ENCODE data around the gene FZD1.

The FZD1 gene

DNA sequence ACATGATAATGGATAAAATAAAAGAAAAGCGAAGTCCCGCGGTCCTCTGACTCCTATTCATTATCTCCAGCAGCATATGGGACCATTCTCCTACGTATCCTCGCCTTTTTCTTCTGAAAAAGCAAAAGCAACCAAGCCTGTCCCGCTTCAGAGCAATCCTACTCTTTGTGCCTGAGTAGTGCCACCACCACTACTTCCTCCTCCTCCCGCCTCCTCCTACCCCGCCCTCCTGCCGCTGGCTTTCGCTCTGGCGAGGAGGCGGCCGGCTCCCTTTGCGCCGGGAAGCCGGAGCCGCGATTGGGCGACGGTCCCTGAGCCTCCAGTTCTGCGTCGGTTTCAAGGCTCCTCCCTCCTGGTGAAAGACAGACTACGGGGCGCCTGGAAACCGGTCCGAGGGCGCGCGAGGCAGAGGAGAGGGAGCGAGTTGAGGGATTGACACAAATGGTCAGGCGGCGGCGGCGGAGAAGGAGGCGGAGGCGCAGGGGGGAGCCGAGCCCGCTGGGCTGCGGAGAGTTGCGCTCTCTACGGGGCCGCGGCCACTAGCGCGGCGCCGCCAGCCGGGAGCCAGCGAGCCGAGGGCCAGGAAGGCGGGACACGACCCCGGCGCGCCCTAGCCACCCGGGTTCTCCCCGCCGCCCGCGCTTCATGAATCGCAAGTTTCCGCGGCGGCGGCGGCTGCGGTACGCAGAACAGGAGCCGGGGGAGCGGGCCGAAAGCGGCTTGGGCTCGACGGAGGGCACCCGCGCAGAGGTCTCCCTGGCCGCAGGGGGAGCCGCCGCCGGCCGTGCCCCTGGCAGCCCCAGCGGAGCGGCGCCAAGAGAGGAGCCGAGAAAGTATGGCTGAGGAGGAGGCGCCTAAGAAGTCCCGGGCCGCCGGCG, at the start of gene FZD1:
FZD1 (plus strand) TSS at position 388 of the 878 bp plus-strand sequence; CDS start at position 836, 448 bp downstream.
- DNase-seq (ENCODE audit: low read depth) = peak; percentile 98

DNA sequence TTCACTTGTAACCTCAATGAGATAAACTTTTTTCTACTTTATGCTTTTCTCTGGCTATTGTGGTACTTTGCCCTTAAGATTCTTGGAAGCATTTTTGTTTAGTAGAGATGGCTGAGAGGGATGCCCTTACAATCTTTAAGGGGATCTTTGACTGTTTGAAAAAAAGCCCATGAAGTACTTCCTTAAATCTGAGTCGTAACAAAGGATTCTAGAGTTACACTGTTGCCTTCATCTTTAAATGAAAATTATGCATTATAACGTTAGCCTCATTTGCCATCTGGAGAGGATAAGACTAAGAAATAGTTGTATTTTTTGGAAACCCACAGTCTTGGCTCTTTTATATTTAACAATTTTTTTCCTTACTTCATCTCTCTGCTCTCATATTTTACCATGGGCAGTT, 37.8 kb upstream of the FZD1 start:
- DNase-seq (ENCODE audit: low read depth) = peak; percentile 50

DNA sequence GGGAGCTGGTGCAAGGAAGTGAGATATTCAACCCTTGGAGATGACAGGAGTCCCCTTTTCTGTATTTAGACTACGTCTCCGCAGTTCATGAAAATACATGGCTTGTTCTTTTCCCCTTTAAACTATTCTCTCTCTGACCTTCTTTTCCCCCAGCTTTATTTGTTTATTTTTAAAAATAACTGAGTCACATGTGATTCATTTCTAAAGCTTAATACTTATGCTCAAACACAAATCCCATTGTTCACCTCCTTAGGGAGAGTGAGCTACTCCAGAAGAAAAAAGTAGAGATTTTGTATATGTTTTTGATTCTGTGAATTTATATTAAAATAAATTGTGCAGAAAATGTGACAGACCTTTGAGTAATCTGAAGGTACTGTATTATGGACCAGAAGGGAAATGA, 35.9 kb upstream of the FZD1 start:
- DNase-seq (ENCODE audit: low read depth) = peak; percentile 31

DNA sequence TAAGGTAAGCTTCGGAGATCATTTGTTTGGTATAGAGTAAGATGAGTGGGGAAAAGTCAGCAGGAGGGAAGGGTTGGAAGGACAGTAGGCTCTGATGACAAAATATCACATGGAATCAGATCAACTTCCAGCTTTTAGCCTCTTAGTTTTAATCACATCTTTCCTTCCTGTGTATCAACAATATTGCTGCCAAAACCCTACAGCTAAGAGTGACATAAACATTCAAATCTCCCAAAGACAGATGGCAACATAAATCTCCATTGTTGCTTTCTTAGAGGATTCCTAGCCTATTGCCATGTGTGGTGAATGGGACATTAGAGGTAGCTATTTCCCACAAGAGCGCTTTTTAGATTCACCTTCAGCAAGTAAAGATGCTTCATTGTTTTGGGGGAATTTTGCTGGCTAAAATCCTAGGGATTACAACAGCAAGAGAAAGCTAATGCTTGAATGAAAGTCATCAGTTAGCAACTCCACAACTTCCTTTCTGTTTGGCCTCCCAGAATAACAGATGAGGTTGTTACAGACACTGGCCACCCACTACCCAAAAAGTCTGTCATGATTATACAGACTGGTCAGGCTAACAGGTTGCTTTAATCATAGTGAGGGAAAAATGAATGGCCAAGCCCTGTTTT, 35.2 kb upstream of the FZD1 start:
- DNase-seq (ENCODE audit: low read depth) = peak; percentile 49

DNA sequence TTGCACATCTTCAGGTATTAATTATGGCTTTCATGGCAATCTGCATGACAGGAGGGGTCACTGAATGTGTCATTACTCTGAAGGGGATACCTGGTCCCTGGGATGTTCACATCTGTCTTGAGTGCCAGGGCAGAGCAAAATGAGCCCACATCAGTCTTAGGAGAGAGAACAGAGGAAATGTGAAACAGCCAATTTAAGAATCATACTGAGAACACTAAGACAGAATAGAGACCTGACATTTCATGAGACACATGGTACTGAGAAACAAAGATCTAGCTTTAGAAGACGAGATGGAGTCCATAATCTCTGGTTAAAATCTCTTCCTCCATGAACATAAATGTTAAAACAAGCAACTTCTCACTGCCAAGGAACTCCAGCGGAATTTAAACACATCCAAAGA, 34.1 kb upstream of the FZD1 start:
- no peak for DNase-seq (ENCODE audit: low read depth)

DNA sequence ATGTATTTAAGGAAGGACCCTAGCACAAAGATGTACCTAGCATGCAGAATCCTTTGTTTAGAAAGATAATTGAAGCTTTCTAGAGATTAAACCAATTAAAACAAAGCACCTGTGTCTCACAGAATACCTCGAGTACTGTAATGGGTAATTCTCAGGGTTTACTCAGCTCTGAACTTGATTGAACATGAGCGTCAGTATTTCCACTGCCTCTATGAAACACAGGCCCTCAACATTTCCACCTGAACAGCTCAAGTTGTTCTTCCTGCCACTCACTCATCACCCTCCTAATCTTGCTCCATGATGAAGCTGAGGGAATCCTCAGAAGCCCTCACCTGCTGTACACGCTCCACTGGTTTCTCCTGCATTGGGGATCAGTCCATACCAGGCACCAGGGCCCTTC, 33.7 kb upstream of the FZD1 start:
- no peak for DNase-seq (ENCODE audit: low read depth)

DNA sequence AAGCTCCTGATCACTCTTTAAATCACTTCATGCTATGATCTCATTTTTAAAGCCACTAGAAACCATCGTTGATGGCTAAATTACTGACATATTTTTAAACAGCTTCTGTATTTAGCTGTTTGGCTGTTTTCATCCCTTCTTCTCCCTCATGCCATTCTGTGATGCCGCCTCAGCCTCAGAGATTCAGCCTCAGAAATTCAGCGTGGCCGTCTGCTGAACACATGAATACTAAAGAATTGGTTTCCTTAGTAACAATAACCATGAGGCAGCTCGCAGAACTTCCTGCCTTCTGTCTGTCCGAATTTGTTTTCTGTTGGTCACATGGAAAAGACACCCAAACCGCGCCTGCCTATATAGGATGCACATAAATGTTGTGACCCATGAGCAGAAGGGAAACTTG, 31.0 kb upstream of the FZD1 start:
- DNase-seq (ENCODE audit: low read depth) = peak; percentile 18

DNA sequence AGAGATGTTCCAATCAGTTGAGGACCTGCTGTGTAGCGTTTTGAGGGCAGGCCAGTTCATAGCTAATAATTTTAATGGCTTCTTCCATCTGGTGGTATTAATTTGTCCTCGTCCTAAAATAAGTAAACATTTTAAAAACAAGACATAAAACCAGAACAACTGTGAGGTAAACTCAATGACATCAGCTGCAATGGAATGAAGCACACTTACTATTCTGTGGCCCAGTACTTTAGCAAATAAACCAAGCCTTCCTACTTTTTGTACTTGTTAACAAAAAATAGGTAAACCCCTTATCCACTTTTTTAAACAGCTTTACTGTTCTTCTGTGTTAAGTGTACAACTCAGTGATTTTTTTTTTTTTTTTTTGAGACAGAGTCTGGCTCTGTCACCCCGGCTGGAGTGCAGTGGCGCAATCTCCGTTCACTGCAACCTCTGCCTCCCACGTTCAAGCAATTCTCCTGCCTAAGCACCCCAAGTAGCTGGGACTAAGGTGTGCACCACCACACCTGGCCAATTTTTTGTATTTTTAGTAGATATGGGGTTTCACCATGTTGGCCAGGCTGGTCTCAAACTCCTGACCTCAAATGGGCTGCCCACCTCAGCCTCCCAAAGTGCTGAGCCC, 28.9 kb upstream of the FZD1 start:
- DNase-seq (ENCODE audit: low read depth) = no peak

DNA sequence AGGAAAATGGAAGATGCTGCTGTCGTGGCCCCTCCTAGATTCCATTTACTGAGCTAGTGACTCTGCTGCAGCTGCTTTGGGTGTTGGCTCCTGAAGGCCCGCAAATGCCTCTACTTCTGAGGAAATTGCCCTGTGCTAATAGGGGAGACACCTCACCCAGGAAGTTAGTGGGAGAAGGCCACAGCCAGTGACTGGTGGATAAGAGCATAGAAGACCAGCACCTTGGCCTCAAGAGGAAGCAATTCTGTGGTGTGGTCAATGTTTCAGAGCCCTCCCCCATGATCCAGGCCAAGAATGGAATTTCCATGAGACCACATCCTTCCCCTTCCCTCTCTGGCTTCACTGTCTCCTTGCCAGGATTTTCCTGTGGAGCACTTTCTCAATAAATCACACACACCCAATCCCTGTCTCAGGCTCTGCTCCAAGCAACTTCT, 25.0 kb upstream of the FZD1 start:
- peak; percentile 91 for DNase-seq (ENCODE audit: low read depth)

DNA sequence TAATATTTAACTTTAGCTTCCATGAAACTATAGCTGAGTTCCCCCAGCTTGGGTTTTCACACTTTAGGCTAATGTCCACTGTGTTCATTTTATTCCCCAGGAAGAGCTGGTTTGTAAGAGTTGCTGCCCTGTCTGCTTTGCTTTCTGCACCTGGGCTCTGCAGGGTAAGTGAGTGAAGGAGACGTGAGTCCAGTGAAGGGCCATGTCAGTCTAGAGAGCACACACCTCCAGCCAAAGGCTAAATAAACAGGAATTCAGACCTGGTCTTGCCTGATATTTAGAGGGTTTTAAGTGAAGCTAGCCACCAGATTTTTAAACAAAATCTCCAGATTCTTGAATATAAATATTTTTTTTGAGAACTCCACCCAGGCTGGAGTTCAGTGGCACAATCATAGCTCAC, 24.5 kb upstream of the FZD1 start:
- no peak for DNase-seq (ENCODE audit: low read depth)

DNA sequence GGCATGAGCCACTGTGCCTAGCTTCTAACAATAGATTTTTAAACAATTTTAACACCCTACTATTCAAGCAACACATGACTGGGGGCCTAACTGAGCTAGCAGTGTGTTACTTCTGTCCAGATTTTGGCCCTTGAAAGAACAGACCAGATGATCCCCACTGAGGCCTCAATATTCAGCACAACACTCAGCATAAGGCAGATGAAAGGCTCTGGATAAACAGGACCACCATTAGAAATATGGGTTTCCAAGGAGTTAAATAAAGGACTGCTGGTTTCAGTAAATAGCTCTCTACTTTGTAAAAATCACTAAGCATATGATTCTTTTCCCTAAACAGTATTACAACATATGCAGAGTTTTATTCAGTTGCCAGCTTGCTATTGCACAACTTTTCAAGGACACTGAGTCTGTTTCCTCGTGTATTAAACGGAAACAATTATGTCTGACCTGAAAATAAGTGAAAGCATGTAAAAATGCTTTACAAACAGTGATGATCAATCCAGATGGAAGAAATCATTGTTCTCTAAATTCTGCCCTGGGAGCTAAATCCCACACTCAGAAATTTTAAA, 23.8 kb upstream of the FZD1 start:
- DNase-seq (ENCODE audit: low read depth) = peak; percentile 28

DNA sequence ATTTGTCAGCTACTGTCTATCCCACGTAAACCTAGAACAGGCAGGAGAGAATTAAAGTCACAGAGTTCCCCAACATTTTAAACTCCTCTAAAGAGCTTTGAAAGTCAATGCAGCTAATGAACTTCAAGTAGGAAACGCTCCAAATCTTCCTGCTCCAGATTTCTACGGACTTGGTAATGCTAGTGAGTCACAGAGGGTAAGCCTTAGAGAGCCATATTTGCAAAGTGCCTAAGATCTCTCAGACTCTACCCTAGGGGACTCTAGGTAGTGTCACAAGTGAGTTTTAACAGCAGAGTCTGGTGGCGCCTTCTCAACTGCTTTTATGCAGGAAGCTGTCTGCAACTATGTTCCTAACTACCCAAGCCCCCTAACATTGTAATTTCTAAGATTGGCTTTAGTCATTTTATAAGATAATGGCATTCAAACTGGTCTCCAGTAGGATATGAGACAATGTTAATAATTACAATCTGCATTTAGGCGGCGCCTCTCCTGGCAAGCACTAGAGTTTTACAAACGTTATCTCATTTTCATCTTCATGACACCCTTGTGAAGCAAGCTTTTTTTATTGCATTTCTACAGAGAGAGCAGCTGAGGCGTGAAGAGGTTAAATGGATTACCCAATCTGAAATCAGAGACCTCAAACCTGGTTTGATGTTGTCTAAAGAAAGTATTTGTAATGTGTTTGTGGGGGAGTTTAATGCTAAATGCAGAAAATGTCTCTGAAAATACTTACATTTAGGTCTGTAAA, 22.0 kb upstream of the FZD1 start:
- peak; percentile 65 for DNase-seq (ENCODE audit: low read depth)

DNA sequence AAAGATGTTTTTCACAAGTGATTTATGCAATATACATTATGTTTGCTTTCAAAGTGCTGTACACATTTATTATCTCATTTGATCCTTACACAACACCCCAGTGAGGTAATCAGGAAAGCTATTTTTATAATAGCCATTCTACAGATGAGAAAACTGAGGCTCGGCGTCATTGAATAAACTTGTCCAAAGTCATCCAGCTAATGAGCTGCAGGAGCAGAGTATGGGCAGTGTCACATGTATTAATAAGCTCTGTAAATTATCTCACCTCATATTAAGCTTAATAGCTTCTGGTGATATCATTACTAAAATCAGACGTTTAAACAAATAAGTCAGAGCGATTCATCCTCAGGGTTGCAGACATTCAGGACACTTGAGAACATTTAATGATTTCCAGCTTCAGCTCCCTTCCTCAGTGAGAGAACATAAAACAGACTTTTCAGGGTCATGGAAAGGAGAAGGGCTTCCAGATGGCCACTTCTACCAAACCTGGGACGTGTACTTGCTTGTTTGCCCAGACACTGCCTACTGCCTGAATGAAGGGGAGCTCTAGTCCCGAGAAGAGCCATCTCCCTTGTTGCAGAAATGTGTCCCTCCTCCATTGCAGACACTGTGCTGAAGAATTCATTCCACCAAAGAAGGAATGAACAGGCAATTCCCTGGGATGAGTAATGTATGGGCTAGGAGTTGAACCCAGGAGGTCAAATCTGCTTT, 20.5 kb upstream of the FZD1 start:
- peak; percentile 81 for DNase-seq (ENCODE audit: low read depth)

DNA sequence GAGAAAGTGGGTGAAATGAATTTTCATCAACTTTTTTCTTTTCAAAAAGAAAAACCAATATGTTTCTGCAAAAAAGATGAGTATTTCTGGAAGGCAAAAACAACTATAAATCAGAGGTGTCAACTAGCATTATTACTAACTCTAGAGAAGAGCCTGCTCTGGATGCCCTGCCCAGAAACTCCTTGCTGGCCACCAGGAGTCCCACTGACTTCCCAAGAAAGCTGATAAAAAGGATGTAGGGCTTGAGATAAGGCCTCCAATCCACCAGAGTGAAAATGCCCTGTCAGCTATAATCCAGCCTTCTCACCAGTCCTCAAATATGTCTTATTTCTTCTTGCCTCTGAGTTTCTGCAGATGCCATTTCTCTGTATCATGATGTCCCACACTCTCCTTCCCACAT, 16.7 kb upstream of the FZD1 start:
- DNase-seq (ENCODE audit: low read depth) = no peak

DNA sequence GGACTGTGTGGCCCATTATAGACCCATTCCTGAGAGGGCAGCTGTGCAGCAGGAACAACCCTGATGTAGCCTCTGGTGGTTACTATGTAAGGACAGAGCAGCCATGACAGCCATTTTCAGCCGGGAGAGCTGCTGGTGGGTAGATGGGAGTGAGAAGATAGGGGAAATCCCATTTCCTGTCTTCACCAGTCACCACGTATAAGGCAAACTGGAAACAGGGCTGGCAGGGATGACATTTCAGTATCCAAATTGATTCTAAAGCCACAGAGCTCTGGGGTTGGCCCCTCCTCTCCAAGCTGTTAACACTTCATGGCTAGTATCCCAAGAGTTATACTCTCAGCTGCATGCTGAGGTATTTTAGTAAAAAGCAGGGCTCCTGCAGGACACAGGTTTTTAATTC, 15.2 kb upstream of the FZD1 start:
- peak; percentile 64 for DNase-seq (ENCODE audit: low read depth)

DNA sequence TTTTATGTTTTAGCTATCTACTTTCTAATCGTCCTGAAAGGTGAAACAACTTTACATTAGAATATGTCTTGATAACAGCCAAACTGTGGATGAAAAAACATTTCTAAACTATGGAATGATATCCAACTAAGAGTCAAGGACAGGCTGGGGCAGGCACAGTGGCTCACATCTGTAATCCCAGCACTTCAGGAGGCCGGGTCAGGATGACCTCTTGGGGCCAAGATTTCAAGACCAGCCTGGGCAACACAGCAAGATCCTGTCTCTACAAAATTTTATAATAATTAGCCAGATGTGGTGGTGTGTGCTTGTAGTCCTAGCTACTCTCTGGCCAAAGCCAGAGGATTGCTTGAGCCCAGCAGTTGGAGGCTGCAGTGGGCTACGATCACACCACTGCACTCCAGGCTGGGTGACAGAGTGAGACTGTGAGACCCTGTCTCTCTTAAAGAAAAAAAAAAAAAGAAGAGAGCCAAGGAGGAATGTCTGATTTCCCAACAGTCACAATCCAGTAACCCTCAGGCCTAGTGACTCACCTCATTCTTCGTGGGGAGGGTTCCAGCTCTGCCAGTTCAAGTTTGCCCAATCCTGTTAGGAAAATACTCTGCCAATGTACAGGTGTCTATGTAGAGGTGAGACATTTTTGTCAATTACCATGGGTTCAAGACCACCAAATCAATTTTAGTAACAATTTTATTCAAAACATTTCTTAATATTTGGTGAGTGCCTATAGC, 14.6 kb upstream of the FZD1 start:
- peak; percentile 81 for DNase-seq (ENCODE audit: low read depth)

DNA sequence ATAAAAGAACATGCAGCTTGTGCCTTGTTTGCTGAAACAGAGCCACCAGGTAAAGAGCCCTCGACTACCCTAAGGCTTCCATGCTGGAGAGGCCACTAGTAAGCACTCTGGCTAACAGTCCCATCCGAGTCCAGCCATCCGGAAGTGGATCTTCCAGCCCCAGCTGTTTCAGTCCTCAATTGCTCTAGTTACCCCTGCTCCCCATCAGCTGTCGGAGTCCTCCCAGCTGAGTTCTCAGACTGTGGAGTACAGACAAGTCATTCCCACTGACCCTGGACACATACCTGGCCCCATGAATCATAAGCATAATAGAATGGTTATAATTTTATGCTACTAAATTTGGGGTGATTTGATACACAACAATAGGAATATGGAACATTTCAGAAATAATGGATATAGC, 13.5 kb upstream of the FZD1 start:
- DNase-seq (ENCODE audit: low read depth) = no peak

DNA sequence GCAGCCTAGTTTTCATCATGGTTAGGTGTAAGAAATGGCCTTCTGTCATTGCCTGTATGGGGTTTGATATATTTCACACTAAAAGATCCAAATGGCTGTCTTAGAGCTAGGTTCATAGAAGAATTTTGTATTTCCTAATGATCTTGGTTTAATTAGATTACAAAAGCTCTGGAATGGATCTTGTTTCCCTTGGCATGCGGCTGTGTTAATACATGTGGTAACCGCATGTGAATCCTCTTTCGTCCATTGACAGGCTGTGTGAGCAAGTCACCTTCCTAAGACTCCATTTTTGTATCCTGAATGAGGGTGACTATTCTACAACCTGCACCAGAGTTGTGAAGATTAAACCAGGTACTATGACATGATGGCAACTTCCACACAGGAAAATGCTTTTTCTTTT, 12.4 kb upstream of the FZD1 start:
- DNase-seq (ENCODE audit: low read depth) = peak; percentile 30

DNA sequence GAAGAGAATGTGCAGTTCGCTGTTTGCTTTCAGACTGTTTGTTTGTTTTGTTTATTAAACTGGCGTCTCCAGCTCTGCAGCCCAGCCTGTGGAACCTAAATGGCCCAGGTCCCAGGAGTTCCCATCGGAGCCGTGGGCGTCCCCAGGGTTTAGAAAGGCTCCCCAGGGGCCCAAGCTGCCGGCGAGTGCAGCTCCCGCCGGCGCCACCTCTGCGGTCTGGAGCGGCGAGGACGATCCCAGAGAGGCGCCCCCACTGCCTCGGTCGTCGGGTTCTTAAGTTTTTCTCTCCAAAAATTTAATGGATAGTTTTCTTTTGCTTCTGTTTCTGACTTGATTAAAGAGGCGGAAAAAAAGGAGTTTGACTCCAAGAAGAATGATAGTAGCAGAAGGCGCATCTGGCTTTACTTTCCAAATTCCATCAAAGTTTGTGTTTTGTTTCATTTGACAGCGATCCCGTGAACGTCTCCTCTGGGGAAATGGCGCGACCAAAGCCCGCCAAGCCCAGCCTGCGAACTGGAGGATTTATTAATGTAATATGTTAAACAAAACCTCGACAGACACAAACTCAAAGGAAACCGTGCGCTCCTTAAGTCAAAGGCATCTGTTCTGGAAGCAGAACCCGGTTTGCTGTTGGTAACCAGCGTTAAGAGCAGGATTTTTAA, 718 bp upstream of the FZD1 start:
- peak; percentile 39 for DNase-seq (ENCODE audit: low read depth)
